NCI-H774 (cell line): Measurements from ENCODE around the gene MTX1.
"Not testable (repeated sequence)": the region's sequence is repeated elsewhere in the genome, so short reads cannot be mapped to it uniquely, and the experiment has no call there.

Source experiments
- DNase-seq: peaks from one replicate; lab custom pipeline; 2025; lab: John Stamatoyannopoulos, UW

Gene MTX1

DNA sequence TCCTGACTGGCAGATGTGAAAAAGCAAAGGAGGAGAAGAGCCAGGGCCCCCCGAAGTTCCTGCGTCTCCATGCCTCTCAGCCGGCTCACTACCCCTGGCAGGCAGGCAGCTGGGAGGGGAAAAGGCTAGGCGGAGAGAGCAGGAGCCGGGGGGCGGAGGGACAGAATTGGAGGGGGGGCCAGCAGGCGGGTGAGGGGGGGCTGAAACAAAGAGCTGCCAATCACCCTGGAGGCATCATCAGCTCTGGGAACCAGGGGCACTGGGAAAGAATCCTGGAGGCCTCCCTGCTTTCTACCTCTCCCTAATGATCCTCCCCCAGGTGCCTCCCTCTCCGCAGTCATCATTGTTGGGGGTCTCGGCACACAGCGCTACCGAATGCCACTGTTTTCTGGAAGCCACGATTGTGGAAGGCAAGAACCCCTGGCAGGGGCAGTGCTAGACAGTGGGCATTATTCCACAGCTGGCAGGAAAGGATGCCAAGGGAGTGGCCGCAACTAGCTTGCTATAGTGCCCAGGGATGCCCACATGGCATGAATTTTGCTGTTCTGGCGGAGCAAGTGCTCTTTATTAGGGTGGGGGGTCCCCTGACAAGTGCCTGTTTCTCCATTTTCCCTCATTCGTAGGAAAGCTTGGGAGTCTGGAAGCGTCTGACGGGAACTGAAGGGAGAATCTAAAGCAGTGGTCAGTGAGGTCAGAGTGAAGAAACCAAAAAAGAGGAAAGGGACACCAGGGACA, 522 bp upstream of the MTX1 start, which contains the start of gene THBS3:
TSS of gene THBS3 (minus strand) at position 92 of the 735 bp plus-strand sequence. CDS start at position 71, 21 bp downstream.
- DNase-seq, result no peak

DNA sequence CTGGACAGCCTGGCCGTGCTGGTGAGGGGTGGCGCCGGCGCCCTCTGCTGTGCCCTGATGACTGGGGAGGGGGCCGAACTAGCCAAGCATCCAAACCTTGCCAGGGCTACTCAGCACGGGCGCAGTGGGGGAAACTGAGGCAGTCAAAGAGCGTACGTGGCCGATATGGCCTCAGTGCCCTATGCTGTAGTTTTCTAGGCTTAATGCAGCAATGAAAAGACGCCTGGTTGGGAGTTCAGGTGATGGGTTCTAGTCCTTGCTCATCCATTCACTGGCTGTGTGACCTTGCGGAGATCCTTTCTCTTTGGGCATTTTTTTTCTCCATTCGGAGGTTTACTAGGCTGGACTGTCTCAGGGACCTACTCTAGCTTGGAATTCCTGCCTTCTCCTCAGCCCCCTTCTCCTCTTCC, 822 bp downstream of the MTX1 start:
- DNase-seq, result no peak

DNA sequence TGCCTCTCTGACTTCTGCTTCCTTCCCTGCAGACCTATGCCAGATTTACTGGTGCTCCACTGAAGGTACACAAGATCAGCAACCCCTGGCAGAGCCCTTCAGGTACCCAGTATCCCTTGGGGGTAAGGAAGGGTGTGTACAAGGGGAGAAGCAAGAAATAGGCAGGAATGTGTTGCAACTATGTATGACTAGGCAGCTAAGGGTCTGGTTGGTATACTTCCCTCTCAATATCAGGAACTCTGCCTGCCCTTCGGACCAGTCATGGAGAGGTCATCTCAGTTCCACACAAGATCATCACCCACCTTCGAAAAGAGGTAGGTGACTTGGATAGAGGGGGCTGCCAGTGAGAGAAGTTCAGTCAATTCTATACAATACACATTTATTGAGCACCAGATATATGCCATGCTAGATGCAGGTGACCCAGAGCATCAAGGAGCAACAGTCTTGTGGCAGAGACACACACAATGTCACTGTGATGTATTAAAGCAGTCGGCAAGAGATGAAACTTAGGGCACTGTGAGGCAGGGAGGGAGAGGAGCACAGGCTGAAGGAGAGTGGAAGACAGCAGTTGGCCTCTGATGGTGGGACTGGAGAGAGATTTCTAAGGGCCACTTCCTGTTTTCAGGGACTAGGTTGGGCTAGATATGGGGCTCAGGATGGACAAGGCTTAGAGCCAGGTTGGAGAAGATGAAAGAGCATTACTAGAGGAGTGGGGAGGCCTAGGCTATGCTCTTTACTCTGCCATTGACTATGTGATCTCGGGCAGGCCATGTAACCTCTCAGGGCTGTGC, 2.0 kb downstream of the MTX1 start:
- no peak for DNase-seq

DNA sequence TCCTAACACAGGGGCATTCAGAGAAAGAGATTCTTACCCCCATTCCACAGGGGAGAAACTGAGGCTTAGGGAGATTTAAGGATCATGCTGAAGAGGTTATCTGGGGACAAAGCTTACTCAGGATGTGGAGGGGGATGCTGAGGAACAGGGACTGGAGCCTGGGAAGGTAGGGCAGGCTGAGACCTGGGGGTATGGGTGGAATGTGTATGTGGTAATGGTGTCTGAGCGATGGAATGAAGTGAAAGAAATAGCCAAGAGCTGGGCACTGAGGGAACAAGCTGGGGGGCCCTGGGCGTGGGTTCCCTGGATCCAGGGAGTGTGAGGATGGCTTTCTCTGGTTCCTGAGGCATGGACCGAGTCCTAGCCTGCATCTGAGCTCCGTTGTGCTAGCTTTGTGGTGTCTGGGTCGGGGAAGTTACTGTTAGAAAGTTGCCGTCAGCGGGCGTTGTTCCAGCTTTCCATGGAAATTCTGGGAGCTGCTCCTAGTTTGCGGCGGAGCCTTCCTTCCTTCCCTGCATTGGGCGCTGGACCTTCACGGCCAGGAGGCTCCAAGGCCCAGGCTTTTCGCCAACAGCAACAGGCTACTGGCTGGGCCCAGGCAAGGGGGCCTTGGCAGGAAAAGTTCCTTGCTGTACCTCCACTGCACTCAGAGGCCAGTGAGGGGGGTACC, 3.0 kb downstream of the MTX1 start:
- DNase-seq, result not testable (repeated sequence)

DNA sequence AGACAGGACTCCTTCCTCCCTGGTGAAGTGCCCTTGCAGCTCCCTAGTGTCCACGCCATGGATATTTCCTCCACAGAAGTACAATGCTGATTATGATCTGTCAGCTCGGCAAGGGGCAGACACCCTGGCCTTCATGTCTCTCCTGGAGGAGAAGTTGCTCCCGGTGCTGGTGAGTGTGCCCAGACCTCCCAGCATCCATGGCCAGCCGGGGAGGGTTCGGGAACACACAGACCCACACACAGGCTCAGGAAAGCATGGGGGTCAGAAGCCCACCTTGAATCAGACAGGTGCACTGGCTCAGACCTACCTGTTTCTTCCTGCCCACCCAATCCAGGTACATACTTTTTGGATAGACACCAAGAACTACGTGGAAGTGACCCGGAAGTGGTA, 3.6 kb downstream of the MTX1 start:
- not testable (repeated sequence) for DNase-seq

DNA sequence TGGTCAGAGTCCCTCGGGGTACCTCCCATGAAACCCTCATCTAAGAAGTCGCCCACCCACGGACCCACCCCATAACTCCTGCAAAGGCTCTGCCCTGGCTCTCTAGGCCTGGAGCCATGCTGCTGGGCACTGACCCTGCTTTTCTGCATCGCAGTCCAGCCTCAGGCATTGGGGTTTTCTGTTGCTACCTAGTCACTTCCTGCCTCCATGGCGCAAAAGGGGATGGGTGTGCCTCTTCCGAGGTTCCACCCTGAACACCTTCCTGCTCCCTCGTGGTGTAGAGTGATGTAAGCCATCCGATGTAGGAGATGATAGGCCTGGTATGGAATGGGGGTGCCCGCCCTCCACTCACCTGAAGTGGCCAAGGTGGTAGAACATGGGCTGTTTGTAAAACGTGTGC, 6.2 kb downstream of the MTX1 start:
- DNase-seq, result not testable (repeated sequence)

DNA sequence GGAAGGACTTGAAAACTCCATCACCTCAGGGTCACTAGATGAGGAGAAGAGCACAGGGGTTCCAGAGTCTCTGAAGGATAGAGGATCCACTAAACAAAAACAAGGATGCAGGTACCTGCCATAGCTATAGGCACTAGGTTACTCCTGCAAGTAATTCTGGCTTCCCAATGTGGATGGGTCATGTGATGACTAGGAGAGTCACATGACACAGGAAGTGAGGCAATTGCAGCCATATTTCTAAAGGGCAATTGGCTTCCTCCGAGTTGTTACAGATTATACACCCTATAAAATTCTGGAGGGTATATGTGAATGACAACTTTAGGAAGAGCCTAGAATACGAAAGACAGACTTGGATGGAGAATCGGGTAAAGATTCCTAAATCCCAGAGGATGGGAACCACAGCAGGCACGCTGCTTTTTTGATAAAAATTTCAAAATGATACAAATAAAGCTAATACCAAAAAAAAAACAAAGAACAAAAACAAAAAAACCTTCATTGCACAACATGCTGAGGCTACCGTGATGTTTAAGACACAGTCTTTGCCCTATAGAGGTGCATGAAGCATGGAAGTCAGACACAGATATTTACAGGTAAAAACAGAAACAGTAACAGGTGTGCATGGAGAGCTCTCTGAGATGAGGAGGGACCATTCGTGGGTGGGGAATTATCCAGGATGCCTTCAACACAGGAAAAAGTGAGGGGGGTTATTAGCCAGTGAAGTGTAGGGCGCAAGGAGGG, 10.5 kb downstream of the MTX1 start:
- DNase-seq, result peak; percentile 79

DNA sequence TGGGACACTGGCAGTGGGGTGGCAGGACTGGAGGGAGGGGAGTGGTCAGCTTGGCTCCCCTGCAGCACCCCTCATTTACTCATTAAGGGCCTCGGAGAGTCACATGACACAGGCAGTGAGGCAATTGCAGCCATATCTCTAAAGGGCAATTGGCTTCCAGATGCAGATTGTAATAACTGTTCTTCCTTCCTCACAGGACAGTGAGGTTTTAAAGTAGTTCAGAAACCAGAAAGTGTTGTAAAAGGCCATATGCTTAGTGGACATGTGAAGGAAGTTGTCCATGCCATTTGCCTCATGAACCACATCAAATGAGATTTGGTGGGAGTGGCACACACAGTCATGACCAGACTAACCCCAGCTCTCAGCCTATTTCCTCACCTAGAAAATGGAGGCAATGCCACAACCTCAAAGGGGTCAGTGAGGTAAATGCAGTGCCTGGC, 11.1 kb downstream of the MTX1 start:
- DNase-seq, result peak; percentile 67

DNA sequence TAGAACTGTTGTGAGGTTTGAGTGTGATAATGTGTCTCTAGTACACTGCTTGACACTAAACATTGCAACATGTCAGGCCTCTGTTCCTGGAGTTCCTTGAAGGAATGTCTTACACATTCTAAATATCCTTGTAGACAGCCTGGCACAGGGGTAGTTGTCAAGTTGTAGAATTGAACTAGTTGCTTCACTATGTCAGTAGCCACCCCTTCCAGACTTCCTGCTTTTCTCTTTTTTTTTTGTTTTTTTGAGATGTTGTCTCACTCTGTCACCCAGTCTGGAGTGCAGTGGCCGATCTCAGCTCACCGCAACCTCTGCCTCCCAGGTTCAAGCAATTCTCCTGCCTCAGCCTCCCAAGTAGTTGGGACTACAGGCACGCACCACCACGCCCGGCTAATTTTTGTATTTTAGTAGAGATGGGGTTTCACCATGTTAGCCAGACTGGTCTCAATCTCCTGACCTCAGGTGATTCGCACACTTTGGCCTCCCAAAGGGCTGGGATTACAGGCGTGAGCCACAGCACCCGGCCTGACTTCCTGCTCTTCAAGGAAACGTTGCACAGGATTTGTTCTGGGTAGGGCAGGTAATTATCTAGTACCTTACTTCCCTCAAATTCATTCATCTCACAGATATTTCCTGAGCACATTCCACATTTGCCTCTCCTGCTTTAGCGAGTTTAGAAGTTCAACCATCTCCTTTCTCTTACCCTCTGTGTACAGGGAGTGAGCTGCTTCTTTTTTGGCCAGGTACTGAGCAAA, 11.9 kb downstream of the MTX1 start:
- DNase-seq, result not testable (repeated sequence)

DNA sequence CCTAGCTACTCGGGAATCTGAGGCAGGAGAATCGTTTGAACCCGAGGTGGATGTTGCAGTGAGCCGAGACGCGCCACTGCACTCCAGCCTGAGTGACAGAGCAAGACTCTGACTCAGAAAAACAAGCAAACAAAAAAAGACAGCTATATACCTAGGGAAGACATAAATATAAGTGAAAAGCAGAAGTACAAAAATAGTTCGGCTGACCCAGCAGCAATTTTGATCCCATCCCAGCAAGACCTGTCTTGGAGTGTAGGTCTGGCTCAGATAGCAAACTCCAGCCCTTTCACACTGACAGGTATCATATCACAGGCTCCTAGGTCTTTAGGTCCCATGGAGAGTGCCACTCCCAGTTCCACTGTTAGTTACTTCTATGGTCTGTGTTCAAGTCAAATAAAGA, 14.6 kb downstream of the MTX1 start:
- no peak for DNase-seq

DNA sequence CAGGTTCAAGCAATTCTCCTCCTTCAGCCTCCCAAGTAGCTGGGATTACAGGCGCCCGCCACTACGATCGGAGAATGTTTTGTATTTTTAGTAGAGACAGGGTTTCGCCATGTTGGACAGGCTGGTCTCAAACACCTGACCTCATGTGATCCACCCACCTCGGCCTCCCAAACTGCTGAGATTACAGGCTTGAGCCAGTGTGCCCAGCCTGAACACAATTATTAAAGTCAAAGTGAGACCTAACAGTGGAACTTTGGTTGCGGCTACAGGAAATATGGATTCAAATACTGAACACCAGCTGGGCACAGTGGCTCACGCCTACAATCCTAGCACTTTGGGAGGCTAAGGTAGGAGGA, 16.9 kb downstream of the MTX1 start:
- DNase-seq, result not testable (repeated sequence)

DNA sequence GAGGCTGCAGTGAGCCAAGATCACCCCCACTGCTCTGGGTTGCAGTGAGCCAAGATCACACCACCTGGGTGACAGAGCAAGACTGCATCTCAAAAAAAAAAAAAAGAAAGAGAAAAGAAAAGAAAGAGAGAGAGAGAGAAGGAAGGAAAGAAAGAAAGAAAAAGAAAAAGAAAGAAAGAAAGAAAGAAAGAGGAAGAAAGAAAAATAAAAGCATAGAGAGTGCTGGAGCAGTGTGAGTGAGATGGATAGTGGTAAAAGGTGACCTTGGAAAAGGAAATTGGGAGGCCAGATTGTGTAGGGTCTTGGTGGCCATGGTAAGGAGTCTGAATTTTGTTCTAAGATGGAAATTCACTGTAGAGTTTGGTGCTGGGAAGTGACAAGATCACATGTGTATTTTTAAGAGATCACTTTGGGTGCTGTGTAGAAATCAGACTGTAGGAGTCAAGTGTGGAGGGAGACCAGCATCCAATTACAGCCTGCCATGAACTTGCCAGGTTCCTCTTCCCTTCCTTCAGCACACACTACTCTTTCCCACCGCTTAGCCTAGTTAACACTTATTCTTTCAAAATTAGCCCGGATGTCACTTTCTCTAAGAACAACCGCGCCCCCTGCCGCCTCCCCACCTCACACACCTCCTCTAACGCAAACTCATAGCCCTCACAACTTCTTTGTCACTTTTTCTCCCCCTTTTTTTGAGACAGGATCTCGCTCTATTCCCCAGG, 17.9 kb downstream of the MTX1 start:
- no peak for DNase-seq

DNA sequence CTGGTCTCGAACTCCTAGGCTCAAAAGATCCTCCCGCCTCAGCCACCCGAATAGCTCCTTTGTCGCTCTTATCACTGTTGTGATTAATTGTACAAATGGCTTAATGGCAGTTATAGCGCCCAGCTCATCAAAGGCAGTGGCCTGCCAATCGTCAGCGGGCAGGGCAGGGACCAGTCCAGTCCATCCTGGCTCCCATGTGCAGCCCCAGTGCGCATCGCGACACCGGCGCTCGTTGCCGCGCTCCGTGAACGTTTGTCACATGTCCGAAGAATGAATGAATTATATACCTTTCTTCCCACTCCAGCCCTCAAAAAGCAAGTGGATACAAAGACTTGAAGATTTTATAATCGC, 18.4 kb downstream of the MTX1 start:
- peak; percentile 62 for DNase-seq

DNA sequence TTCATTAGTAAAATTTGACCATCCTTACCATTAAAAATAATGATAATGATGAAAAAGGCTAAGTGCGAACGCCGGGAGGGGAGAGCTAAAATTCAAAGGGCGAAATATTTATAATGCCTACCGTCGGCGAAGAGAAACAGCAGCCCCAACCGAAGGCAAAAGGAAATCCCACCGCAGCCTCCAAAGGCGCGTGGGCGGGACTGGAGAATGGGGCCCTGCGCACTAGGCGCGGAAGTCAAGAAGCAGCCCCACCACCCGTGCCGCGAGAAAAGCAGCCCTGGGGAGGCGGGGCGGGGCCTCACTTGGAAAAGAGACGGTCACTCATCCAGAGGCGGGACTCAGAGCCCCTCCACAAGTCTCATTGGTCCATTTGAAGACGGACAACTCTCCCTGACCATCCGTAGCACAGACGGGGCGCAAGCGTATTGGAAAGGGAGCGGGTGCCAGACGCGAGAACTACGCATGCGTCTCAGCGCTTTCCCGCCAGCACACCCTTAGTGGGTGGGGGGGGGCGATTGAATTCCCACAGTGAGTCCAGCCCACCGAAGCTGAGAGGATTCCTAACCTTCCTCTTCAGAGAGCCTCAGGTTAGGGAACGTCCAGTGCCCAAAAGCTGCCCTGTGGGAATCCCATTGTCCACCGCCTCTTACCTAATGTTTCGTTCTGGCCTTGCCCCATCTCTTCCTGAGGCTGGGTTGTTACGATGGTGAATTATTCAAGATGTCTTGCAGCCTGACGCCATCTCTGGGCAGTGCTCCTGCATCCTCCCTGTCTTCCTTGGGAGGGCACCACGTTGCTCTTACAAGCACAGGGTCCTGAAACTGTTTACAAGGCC, 19.0 kb downstream of the MTX1 start:
- DNase-seq, result peak; percentile 99

DNA sequence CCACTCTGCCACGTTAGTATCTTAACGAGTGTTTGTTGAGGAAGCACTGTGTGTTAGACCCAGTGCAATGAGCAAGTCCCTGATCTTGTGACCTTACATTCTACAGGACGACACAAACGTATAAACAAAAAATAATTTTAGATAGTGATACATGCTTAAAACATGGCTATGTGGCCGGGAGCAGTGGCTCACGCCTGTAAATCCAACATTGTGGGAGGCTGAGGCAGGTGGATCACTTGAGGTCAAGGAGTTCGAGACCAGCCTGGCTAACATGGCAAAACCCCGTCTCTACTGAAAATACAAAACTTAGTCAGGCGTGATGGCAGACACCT, 19.6 kb downstream of the MTX1 start:
- no peak for DNase-seq

DNA sequence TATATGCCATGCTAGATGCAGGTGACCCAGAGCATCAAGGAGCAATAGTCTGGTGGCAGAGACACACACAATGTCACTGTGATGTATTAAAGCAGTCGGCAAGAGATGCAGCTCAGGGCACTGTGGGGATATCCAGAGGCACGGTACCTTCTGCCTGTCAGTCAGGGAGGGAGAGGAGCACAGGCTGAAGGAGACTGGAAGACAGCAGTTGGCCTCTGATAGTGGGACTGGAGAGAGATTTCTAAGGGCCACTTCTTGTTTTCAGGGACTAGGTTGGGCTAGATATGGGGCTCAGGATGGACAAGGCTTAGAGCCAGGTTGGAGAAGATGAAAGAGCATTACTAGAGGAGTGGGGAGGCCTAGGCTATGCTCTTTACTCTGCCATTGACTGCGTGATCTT, 22.8 kb downstream of the MTX1 start:
- DNase-seq, result not testable (repeated sequence)

DNA sequence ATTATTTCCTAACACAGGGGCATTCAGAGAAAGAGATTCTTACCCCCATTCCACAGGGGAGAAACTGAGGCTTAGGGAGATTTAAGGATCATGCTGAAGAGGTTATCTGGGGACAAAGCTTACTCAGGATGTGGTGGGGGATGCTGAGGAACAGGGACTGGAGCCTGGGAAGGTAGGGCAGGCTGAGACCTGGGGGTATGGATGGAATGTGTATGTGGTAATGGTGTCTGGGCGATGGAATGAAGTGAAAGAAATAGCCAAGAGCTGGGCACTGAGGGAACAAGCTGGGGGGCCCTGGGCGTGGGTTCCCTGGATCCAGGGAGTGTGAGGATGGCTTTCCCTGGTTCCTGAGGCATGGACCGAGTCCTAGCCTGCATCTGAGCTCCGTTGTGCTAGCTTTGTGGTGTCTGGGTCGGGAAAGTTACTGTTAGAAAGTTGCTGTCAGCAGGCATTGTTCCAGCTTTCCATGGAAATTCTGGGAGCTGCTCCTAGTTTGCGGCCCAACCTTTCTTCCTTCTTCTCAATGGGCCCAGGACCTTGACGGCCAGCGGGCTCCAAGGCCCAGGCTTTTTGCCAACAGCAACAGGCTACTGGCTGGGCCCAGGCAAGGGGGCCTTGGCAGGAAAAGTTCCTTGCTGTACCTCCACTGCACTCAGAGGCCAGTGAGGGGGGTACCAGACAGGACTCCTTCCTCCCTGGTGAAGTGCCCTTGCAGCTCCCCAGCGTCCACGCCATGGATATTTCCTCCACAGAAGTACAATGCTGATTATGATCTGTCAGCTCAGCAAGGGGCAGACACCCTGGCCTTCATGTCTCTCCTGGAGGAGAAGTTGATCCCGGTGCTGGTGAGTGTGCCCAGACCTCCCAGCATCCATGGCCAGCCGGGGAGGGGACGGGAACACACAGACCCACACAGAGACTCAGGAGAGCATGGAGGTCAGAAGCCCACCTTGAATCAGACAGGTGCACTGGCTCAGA, 23.8 kb downstream of the MTX1 start:
- DNase-seq, result not testable (repeated sequence)

DNA sequence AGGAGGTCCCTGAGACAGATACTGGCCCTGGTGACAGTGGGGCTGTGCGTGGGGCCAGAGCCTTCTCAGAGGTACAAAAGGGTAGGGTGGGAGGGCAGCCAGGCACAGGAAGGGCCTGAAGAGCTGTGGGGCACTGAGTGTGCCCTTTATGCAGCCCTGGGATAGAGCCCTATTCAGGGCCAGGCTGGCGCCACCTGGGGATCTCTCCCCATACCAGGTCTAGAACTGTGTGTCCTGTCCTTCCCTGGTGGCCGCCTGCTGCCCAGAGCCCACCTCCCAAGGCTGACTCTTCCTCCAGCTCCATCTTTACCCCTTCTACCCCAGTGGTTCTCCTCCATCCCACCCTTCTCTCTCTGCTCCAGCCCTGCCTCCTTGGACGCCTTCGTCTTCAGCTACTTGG, 25.0 kb downstream of the MTX1 start:
- not testable (repeated sequence) for DNase-seq

DNA sequence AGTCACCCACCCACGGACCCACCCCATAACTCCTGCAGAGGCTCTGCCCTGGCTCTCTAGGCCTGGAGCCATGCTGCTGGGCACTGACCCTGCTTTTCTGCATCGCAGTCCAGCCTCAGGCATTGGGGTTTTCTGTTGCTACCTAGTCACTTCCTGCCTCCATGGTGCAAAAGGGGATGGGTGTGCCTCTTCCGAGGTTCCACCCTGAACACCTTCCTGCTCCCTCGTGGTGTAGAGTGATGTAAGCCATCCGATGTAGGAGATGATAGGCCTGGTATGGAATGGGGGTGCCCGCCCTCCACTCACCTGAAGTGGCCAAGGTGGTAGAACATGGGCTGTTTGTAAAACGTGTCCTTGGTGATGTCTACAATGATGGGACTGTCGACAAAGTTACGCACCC, 26.9 kb downstream of the MTX1 start:
- DNase-seq, result not testable (repeated sequence)
